NOMO-1 treated with DMSO at 0.1 percent for 48 hours (cell line): ENCODE data around the gene CD300LD.
A peak's percentile ranks its signal among the peaks of the same experiment; 100 is the strongest.

ENCODE experiments used
- DNase-seq: peaks from one replicate; lab custom pipeline; 2025; ENCODE audit not compliant: unreplicated experiment; lab: John Stamatoyannopoulos, UW

The CD300LD gene

DNA sequence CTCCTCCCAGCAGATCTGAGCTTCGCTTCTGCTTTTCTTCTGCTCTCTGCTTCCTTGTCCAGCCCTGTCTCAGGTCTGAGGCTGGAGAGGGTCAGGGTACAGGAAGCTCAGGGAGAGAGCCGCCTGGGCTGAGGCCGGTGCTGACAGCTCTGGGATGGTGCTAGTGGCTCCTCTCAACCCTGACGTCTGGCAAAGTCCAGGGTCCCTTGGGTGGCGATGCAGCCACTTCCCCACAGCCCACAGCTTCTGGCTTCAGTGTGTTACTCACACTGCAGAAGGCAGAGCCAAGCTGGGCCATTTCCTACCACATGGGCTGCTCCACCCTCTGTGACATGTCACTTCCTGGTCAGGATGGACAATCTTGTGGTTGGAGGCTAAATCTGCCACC, 46.2 kb downstream of the CD300LD start, which contains the start of gene CD300C:
Gene CD300C (minus strand): TSS at position 273 of the 388 bp plus-strand sequence. CDS start 333 bp downstream, outside the sequence.
- DNase-seq, result peak; percentile 85

DNA sequence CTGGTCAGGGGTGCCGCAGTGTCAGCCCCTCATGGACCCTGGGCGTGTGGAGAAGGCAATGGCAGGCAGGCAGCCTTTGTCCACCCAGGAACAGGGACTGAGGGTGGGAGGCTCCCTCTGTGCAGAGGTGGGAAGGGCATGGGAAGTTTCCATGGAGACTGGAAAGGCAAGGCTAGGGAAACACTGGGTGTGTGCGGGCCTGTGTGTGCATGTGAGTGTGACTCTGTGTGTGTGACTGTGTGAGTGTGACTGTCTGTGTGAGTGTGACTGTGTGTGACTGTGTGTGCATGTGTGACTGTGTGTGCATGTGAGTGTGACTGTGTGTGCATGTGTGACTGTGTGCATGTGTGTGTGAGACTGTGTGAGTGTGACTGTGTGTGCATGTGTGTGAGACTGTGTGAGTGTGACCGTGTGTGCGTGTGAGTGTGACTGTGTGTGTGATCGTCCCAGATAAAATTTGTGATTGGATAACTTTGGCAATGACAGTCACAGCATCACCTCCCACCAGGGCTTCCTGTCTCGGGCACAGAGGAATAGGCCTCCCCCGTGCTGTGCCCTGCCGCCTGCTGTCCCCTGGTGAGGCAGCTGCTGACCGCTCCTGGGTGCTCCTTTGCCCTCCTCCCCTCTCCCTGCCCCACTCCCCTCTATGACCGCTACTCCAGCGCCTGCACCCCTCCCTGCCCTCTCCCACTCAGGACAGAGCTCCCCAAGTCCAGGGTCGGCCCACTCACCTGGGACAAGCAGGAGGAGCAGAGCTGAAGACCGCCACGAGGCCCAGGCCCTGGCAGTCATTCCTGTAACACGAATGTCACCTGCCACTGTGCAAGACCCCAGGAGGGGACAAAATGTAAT, 46.9 kb downstream of the CD300LD start:
- no peak for DNase-seq

DNA sequence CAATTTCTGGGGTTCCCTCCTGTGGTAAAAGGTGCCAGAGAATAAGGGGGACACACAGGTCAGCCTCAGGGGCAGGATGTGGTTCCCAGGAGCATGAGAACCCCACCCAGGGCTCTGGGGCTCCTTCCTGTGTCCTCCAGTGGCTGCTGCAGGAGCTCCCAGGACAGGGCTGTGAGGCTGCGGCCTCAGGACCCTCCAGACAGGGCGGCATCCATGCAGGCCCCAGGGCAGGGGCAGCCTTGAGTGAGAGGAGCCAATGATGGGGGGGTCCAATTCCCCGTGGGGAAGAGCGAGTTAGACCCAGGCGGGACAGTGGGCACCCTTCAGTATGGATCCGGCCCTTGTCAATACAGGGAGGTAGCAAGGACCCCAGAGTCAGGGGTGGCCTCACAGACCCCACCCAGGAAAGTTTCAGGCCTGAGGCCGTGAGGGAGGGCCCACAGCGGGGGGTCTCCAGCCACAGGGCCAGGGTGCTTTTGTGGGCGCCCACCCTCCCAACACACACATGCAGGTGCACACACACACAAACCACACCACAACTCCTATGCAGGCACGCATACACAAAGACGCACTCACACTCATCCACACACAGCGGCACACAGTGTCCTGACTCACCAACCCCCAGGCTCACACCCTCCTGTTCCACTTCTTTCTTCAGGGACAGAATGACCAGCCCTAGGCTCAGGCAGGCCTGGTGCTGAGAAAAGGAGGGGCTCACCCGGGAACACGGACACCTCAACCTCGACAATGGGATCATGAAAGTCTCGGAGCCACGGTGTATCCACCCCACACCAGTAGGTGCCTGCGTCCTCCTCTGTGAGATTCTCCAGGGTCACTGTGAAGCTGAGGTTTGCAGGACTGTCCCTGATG, 48.0 kb downstream of the CD300LD start:
- no peak for DNase-seq

DNA sequence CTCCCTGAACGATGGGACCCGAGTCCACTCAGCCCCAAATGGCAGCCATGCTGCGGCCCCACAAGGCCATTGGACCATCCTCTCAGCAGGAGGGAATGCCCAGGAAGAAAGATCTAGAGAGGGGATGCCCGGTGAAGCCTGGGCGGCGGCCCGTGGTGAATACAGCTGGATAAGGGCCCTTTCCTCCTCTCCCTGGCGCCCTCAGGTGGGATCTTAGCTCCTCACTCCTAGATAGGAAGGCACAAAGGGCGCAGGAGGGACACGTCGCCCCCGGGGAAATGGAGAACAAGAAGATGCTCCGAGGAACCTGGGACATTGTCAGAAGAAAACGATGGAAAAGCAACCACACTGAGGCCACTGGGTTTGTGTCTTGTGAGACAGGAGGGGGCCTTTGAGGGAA, 48.7 kb downstream of the CD300LD start:
- DNase-seq, result no peak

DNA sequence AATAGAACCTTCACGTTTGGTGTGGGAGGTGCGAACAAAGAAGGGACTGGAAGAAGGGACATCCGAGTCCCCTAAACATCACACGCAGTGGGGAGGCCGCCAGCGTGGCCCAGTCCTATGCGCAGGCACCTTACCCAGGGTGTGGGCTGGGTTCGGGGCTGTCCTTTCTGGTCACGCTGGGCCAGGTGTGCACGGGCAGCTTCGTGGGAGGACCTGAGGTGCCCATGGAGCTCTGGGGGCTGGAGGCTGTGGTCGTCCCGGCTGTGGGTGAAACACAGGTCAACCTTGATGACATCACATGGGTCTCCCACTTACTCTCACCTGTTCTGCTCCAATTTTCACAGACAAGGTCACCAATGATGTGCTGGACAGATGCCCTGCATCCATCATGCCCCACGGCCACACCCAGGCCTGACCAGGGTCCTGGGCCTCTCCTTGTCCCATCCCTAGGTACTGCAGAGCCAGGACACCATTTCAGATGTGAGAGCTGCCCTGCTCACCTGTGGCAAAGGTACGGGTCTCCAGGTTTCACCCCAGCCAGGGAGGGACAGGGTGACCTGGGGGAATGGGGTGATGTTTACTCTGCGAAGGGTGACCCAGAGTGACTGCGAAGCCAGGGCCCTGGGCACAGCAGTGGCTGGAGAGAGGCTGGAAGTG, 49.2 kb downstream of the CD300LD start:
- DNase-seq, result no peak

DNA sequence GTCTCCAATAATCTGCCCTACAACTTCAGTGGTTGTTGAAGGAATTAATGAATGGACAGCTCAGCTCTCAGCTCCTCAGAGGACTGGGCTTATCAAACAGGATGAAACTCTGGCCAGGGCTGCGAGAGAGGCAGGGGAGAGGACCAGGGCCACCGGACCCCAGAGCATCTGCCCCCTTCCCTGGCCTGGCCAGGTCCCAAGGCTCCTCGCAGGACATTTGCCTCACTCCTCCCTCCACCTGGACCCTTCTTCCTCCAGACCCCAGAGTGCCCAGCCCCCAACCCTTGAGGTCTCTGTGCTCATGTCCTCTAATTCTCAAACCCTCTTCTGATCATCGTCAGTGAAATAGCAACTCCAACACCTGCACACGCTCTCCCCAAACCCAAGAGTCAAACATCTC, 49.9 kb downstream of the CD300LD start:
- DNase-seq, result no peak

DNA sequence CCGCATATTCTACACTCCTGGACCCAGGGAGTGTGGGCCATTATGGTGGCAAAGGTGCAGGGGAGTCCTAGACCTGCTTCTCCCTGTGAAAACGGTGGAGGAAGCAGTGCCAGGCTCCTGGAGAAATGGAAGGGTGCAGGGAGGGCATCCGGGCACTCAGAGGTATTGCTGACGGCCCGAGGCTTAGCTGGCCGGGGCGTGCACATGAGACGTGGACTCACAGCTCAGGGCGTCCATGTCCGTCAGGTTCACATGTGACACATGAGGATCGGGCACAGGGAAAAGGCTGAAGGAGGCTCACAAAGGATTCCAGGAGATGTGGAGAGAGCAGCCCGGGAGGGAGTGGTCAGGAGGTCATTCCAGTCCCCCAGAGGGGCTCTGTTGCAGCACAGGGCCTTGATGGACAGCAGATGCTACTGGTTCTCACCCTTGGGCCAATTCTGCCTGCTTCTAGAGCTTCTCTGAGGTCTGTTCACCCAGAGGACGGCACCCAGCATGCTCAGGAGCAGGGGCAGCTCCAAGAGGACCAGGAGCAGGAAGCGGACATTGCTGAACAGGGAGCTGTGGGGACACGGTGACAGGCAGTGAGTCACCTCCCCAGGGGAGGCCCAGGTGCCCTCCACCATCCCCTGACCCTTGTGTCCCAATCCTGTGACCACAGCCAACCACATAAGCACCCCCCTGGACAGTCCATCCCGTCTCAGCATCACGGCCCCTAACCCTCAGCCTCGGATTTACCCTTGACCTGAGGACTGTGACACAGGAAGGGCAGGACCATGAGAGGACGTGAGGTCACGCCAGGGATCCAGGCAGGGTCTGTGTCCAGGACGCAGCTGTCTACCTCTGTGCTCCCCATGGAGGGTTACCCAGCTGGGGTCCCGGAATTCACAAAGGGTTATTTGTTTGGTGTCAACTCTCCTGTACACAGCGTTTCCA, 50.6 kb downstream of the CD300LD start:
- DNase-seq, result no peak

DNA sequence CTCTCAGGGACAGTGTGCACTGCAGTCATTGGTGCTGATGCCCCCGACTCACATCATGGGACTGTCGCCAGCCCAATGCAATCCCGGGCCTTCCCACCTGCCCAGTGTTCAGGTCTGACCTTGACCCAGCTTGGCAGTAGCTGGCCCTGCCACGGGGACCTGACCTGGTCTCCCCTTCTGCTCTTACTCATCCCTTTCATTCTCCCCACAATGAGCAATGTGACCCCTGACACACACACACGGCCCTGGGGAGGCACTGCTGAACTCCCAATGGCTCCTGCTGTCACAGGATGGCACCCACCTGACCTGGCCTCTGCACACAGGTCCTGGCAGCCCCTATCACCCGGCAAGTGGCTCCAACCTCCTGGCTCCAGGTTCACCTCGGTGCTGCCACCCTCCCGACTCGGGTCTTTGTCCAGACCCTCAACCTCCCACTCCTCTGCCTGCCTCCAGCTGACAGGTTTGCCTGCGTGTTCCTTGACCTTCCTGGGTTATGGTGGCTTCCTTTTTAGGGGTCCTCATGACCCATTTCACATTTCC, 52.7 kb downstream of the CD300LD start:
- DNase-seq, result no peak

DNA sequence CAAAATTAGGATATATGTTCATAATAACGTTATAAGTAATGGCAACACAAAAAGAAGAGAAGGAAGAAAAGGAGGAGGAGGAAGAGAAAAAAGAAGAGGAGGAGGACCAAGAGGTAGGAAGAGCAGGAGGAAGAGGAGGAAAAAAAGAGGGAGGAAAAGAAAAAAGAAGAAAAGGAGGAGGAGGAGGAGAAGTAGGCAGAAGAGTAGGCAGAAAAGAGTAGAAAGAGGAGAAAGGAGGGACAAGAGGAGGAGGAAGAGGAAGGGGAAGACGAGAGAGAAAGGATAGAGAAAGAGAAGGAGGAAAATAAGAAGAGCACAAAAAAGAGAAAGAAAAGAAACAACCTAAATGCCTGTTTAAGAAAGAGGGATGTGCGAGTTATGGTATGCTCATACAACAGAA, 55.2 kb downstream of the CD300LD start:
- no peak for DNase-seq

DNA sequence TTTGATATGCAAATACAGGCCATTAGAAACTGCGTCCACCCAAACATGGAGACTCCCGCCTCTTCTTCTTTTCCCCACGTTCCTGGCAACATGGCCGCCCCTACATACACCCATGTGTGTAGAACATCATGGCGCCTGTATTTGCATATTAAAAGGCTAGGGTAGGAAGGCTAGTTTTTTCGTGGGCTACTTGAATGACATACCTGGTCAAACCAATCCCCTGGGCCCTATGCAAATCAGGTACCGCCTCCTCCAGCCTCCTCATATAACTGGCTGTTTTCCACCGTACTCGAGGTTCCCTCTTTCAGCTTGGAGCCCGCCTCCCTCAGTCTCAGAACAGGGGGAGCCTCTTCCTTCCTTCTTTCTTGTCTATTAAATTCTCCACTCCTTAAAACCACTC, 60.0 kb downstream of the CD300LD start:
- DNase-seq, result peak; percentile 100

DNA sequence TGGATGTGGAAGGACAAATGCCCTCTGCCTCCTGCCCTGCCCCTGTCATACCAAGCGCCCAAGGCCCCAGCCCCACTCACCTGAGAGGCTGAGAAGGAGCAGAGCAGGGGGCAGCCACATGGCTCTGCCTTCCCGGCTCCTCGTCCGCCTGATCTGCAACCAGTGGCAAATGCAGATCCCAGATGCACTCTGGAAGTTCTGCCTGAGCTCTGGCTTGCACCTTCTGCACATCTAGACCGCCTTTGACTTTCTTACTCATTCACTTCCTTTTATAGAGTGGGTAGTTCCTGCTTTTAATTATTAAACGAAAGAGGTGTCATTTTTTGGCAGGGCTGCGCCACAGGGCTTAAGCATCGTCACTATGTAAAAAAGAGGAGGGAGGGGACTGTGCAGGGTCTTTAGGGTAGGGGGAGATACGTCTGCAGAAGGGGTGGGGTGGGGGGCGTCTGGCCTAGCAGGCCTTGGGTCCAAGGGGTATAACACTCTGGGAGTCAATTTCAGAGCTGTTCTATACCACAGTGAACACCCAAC, 60.8 kb downstream of the CD300LD start, which contains the start of gene CD300LB:
Gene CD300LB (minus strand): TSS at position 245 of the 531 bp plus-strand sequence. CDS start 125 bp downstream, at position 120.
- DNase-seq, result peak; percentile 87

DNA sequence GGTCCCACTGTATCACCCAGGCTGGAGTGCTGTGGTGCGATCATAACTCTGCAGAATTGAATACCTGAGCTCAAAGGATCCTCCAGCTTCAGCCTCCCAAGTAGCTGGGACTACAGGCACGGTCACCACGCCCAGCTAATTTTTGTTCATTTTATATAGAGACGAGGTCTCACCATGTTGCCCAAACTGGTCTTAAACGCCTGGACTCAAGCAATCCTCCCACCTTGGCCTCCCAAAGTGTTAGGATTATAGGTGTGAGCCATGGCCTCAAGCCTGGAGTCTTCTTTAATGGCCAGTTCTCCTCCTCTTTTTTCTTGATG, 61.3 kb downstream of the CD300LD start:
- DNase-seq, result no peak
